PFSK-1 (cell line): ENCODE measurements around the gene PCDHB3.

ENCODE experiments used
- FOXP2 ChIP-seq: optimal IDR thresholded peaks from 2 replicates; pipeline ENCODE3; 2011; ENCODE audit warnings: borderline replicate concordance, control low read depth, inconsistent platforms; ENCODE audit not compliant: insufficient read depth; ENCODE audit errors: extremely low read length, extremely low read depth
- REST ChIP-seq, 2 experiments: IDR thresholded peaks; 2 replicates each; pipeline versions ENCODE4 v1.6.1 to v1.8.0; 2011 to 2012; ENCODE audit warnings: low read depth in 2 of 2, low read length in 2 of 2, control low read depth in 1 of 2, inconsistent platforms in 1 of 2, mild to moderate bottlenecking in 1 of 2, moderate library complexity in 1 of 2; ENCODE audit not compliant: insufficient read depth in 1 of 2
- TAF1 ChIP-seq: IDR thresholded peaks from 2 replicates; pipeline ENCODE4 v1.6.1; 2012; ENCODE audit warnings: low read length, control low read depth, borderline replicate concordance; ENCODE audit not compliant: insufficient read depth

PCDHB3 gene

GRCh38 chr5:141150993-141151325, 50.7 kb downstream of the PCDHB3 start:
- TF ChIP-seq TAF1 (no peak), REST (IDR thresholded peaks at IDR 0.05; ENCODE audit: insufficient read depth in 1 of 2, low read depth in 2 of 2, low read length in 2 of 2) (no peak), FOXP2 (no peak)
